Calu3 (cell line): ENCODE measurements around the gene LDLRAD3. TPM values are rescaled to one million over a fixed set of nuclear protein-coding genes. Genes with fewer than 3 reads are reported as not detected.

ENCODE experiments used
- BruUV-seq: library from RNA; stranded (reverse); fragments of 400-500 nt; replicated peaks from 2 replicates; lab custom pipeline; 2021; lab: Mats Ljungman, UMichigan
- CTCF ChIA-PET: fragments of 300-600 bp; sonication (Branson Sonifier 250); formaldehyde crosslinking; loops from one replicate; lab custom pipeline; 2022; ENCODE audit warnings: antibody characterized with exemption; lab: Charles Lee
- DNase-seq: peaks from one replicate; pipeline ENCODE4 v3.0.0; 2022
- H3K27ac Mint-ChIP-seq: one replicate; pipeline ENCODE4 v1.8.0; 2022; ENCODE audit warnings: mixed read lengths; ENCODE audit not compliant: unreplicated experiment
- H3K27me3 Mint-ChIP-seq: one replicate; pipeline ENCODE4 v1.8.0; 2022; ENCODE audit warnings: mixed read lengths; ENCODE audit not compliant: unreplicated experiment
- H3K36me3 Mint-ChIP-seq: one replicate; pipeline ENCODE4 v1.8.0; 2022; ENCODE audit warnings: mild to moderate bottlenecking, moderate library complexity, mixed read lengths; ENCODE audit not compliant: insufficient read depth, unreplicated experiment
- H3K4me1 Mint-ChIP-seq: one replicate; pipeline ENCODE4 v1.8.0; 2022; ENCODE audit warnings: mild to moderate bottlenecking, low read depth, mixed read lengths; ENCODE audit not compliant: unreplicated experiment
- H3K4me3 Mint-ChIP-seq: one replicate; pipeline ENCODE4 v1.8.0; 2022; ENCODE audit warnings: mild to moderate bottlenecking, low read depth, moderate library complexity, mixed read lengths; ENCODE audit not compliant: unreplicated experiment
- H3K9me3 Mint-ChIP-seq: one replicate; pipeline ENCODE4 v1.8.0; 2022; ENCODE audit warnings: low read depth, mixed read lengths; ENCODE audit not compliant: unreplicated experiment
- CTCF ChIP-seq: fragments of 200-600 bp; IDR thresholded peaks from one replicate; pipeline ENCODE4 v1.8.0; 2022; ENCODE audit warnings: antibody characterized with exemption; ENCODE audit not compliant: unreplicated experiment
- intact Hi-C: fragments of 100-400 bp; cut with micrococcal nuclease; formaldehyde crosslinking; loops from one replicate; pipeline ENCODE4 v1.10.0; 2022; ENCODE audit not compliant: unreplicated experiment
- total RNA-seq: library from RNA; stranded (reverse); gene quantifications from 2 replicates; pipeline ENCODE4 v1.2.3, GENCODE V29; 2022

The LDLRAD3 gene
- total RNA-seq, 1 experiment from 2014 or later, result 16.2 TPM

GRCh38 chr11:35918716-35919115 lies 25.1 kb upstream of the LDLRAD3 start:
- no TSS peak for BruUV-seq
- H3K36me3 Mint-ChIP-seq, result no peaks in the 10 kb centered on the region

GRCh38 chr11:35919244-35919643 lies 24.6 kb upstream of the LDLRAD3 start:
- H3K9me3 Mint-ChIP-seq, result no peaks in the 10 kb centered on the region
- CTCF ChIA-PET, result no interaction called here
- no peak overlapping the region for H3K27ac Mint-ChIP-seq
- no peak for DNase-seq
- intact Hi-C loops, result no loop called here
- H3K4me1 Mint-ChIP-seq, result peaks cover 13% of the 10 kb centered on the region
- BruUV-seq, result no TSS peak
- peaks cover 13% of the 10 kb centered on the region for H3K27me3 Mint-ChIP-seq
- TF ChIP-seq CTCF, result no peak
- no peaks in the 10 kb centered on the region for H3K36me3 Mint-ChIP-seq
- H3K4me3 Mint-ChIP-seq, result no peak overlapping the region

More at GRCh38 chr11:35918716-35919115, 25.1 kb upstream of the LDLRAD3 start:
- TF ChIP-seq CTCF, result no peak
- no peak for DNase-seq
- CTCF ChIA-PET, result no interaction called here
- Mint-ChIP-seq H3K4me1 (peaks cover 13% of the 10 kb centered on the region), H3K9me3 (no peaks in the 10 kb centered on the region), H3K4me3 (no peak overlapping the region), H3K27ac (no peak overlapping the region), H3K27me3 (peaks cover 13% of the 10 kb centered on the region)
- intact Hi-C loops, result no loop called here

- H3K27me3 Mint-ChIP-seq, result no peaks in the 10 kb centered on the region
- H3K4me3 Mint-ChIP-seq, result no peak overlapping the region
- H3K9me3 Mint-ChIP-seq, result no peaks in the 10 kb centered on the region
- DNase-seq, result no peak
- no TSS peak for BruUV-seq
- TF ChIP-seq CTCF, result no peak
- intact Hi-C loops, result no loop called here
- H3K36me3 Mint-ChIP-seq, result peaks cover 5% of the 10 kb centered on the region
- peaks cover 13% of the 10 kb centered on the region for H3K4me1 Mint-ChIP-seq
- CTCF ChIA-PET, result no interaction called here
- no peak overlapping the region for H3K27ac Mint-ChIP-seq
Measured at GRCh38 chr11:35923452-35923851, 20.4 kb upstream of the LDLRAD3 start.

- Mint-ChIP-seq H3K36me3 (peaks cover 5% of the 10 kb centered on the region), H3K4me3 (no peak overlapping the region), H3K27ac (no peak overlapping the region), H3K4me1 (peaks cover under 1% of the 10 kb centered on the region), H3K27me3 (no peaks in the 10 kb centered on the region), H3K9me3 (no peaks in the 10 kb centered on the region)
- DNase-seq, result no peak
- CTCF ChIA-PET, result no interaction called here
- TF ChIP-seq CTCF, result no peak
- BruUV-seq, result no TSS peak
- intact Hi-C loops, result no loop called here
Measured at GRCh38 chr11:35924811-35925210, 19.1 kb upstream of the LDLRAD3 start.
